H1 (cell line): ENCODE measurements around the gene CDK19. TPM values are rescaled to one million over a fixed set of nuclear protein-coding genes. Genes with fewer than 3 reads are reported as not detected.

Experiments
- CTCF ChIA-PET: fragments of 300-600 bp; sonication (Branson Sonifier 250); formaldehyde crosslinking; loops from one replicate; lab custom pipeline; 2021; ENCODE audit not compliant: partially characterized antibody; lab: Charles Lee
- POLR2A ChIA-PET: fragments of 300-600 bp; sonication (Branson Sonifier 250); formaldehyde crosslinking; loops from one replicate; lab custom pipeline; 2021; ENCODE audit warnings: inconsistent platforms; ENCODE audit not compliant: partially characterized antibody; lab: Charles Lee
- DNase-seq, 2 experiments: peaks; one replicate each; pipeline versions ENCODE4 v3.0.0 to v3.0.0-alpha.2; 2010 to 2022; ENCODE audit warnings: low spot score in 2 of 2, low read depth in 1 of 2, mixed read lengths in 1 of 2
- FAIRE-seq: peaks from 2 replicates; lab custom pipeline; 2011; peaks lifted over from hg19 to GRCh38; lab: Jason Lieb, UNC
- H2AFZ ChIP-seq: 2 replicates; pipeline ENCODE4 v1.8.1; 2012; ENCODE audit warnings: low read length, inconsistent platforms
- H2AK5ac ChIP-seq: 2 replicates; pipeline ENCODE4 v1.6.1; 2013; ENCODE audit warnings: low read depth, low read length
- H2BK120ac ChIP-seq: replicated peaks from 2 replicates; pipeline ENCODE3; 2013; ENCODE audit warnings: low read depth, low read length, inconsistent platforms
- H2BK12ac ChIP-seq: 2 replicates; pipeline ENCODE4 v1.6.1; 2013; ENCODE audit warnings: low read depth, low read length
- H2BK15ac ChIP-seq: 2 replicates; pipeline ENCODE4 v1.6.1; 2013; ENCODE audit warnings: low read length
- H2BK20ac ChIP-seq: 2 replicates; pipeline ENCODE4 v1.6.1; 2013; ENCODE audit warnings: low read length
- H2BK5ac ChIP-seq: 2 replicates; pipeline ENCODE4 v1.6.1; 2013; ENCODE audit warnings: low read depth, low read length
- H3K14ac ChIP-seq: 2 replicates; pipeline ENCODE4 v1.6.1; 2013; ENCODE audit warnings: inconsistent platforms; ENCODE audit not compliant: insufficient read length
- H3K18ac ChIP-seq: 2 replicates; pipeline ENCODE4 v1.6.1; 2013; ENCODE audit warnings: low read length; ENCODE audit errors: extremely low read depth
- H3K23ac ChIP-seq: 2 replicates; pipeline ENCODE4 v1.6.1; 2013; ENCODE audit warnings: inconsistent platforms; ENCODE audit not compliant: insufficient read length
- H3K23me2 ChIP-seq: 2 replicates; pipeline ENCODE4 v1.6.1; 2013; ENCODE audit warnings: low read depth, low read length
- H3K27ac ChIP-seq: 2 replicates; pipeline ENCODE4 v1.6.1; 2011; ENCODE audit warnings: low read depth, low read length, inconsistent platforms
- H3K27me3 ChIP-seq, 4 experiments: replicated peaks in 1 of 4; 1 replicate in 1 of 4; 2 replicates in 3 of 4; pipeline versions ENCODE4 v1.6.1 to v1.8.1; 2011 to 2013; ENCODE audit warnings: low read length in 3 of 4, mild to moderate bottlenecking in 3 of 4, inconsistent platforms in 2 of 4, mixed read lengths in 2 of 4, moderate library complexity in 1 of 4; ENCODE audit not compliant: control insufficient read depth in 3 of 4, insufficient read depth in 3 of 4; ENCODE audit errors: extremely low read depth in 1 of 4
- H3K36me3 ChIP-seq, 4 experiments: 2 replicates each; pipeline versions ENCODE4 v1.6.1 to v1.8.1; 2011 to 2013; ENCODE audit warnings: mild to moderate bottlenecking in 4 of 4, low read length in 3 of 4, moderate library complexity in 2 of 4, control low read depth in 1 of 4, inconsistent platforms in 1 of 4; ENCODE audit not compliant: insufficient read depth in 4 of 4, control insufficient read depth in 2 of 4
- H3K4ac ChIP-seq: replicated peaks from 2 replicates; pipeline ENCODE3; 2013; ENCODE audit warnings: low read length, low read depth, mixed read lengths, inconsistent platforms; ENCODE audit not compliant: insufficient read length
- H3K4me1 ChIP-seq, 4 experiments: replicated peaks in 1 of 4; 1 replicate in 1 of 4; 2 replicates in 3 of 4; pipeline versions ENCODE4 v1.6.1 to v1.8.1; 2011 to 2013; ENCODE audit warnings: low read length in 3 of 4, inconsistent platforms in 2 of 4, mixed read lengths in 1 of 4; ENCODE audit not compliant: insufficient read depth in 4 of 4, control insufficient read depth in 3 of 4
- H3K4me2 ChIP-seq, 2 experiments: 2 replicates each; pipeline versions ENCODE4 v1.6.1 to v1.8.1; 2011 to 2013; ENCODE audit warnings: low read depth in 2 of 2, low read length in 2 of 2, control low read depth in 1 of 2, inconsistent platforms in 1 of 2, mild to moderate bottlenecking in 1 of 2; ENCODE audit not compliant: insufficient read depth in 1 of 2
- H3K4me3 ChIP-seq, 4 experiments: fragments of 200-600, 300-600 bp in 1 of 4; sonication (generic), shearing (Covaris generic), sonication (Bioruptor Twin) in 1 of 4; 2 replicates each; pipeline versions ENCODE4 v1.5.1 to v1.8.1; 2011 to 2016; ENCODE audit warnings: low read length in 4 of 4, low read depth in 3 of 4, control low read depth in 2 of 4, inconsistent platforms in 2 of 4, mild to moderate bottlenecking in 2 of 4, mixed read lengths in 1 of 4, moderate library complexity in 1 of 4; ENCODE audit not compliant: insufficient read depth in 2 of 4; ENCODE audit errors: extremely low read depth in 1 of 4
- H3K56ac ChIP-seq: replicated peaks from 2 replicates; pipeline ENCODE3; 2013; ENCODE audit warnings: low read depth, mild to moderate bottlenecking, mixed read lengths, low read length, inconsistent platforms; ENCODE audit not compliant: insufficient read length
- H3K79me1 ChIP-seq: 2 replicates; pipeline ENCODE4 v1.6.1; 2013; ENCODE audit warnings: low read depth, low read length, control low read depth
- H3K79me2 ChIP-seq, 2 experiments: 2 replicates each; pipeline versions ENCODE4 v1.6.1 to v1.8.1; 2012 to 2013; ENCODE audit warnings: low read length in 2 of 2, mild to moderate bottlenecking in 2 of 2, inconsistent platforms in 1 of 2; ENCODE audit not compliant: insufficient read depth in 2 of 2, control insufficient read depth in 1 of 2
- H3K9ac ChIP-seq, 4 experiments: replicated peaks in 1 of 4; 1 replicate in 1 of 4; 2 replicates in 3 of 4; pipeline versions ENCODE4 v1.6.1 to v1.8.1; 2011 to 2013; ENCODE audit warnings: low read depth in 3 of 4, low read length in 3 of 4, control low read depth in 2 of 4, mild to moderate bottlenecking in 2 of 4, moderate library complexity in 2 of 4, inconsistent platforms in 1 of 4; ENCODE audit errors: extremely low read depth in 1 of 4
- H3K9me3 ChIP-seq, 2 experiments: 2 replicates each; pipeline versions ENCODE4 v1.6.1 to v1.8.1; 2012 to 2013; ENCODE audit warnings: mild to moderate bottlenecking in 2 of 2, moderate library complexity in 2 of 2, control low read depth in 1 of 2, inconsistent platforms in 1 of 2, low read depth in 1 of 2, low read length in 1 of 2, mixed read lengths in 1 of 2; ENCODE audit not compliant: insufficient read depth in 2 of 2
- H4K20me1 ChIP-seq, 2 experiments: replicated peaks in 1 of 2; 2 replicates each; pipeline versions ENCODE3 to v1.8.1; 2011 to 2013; ENCODE audit warnings: inconsistent platforms in 2 of 2, low read length in 2 of 2, mild to moderate bottlenecking in 1 of 2; ENCODE audit not compliant: insufficient read depth in 2 of 2, control insufficient read depth in 1 of 2
- H4K5ac ChIP-seq: 2 replicates; pipeline ENCODE4 v1.6.1; 2013; ENCODE audit warnings: low read length, low read depth, mixed read lengths, inconsistent platforms; ENCODE audit not compliant: insufficient read length
- H4K8ac ChIP-seq: 2 replicates; pipeline ENCODE4 v1.8.0; 2013; ENCODE audit warnings: mild to moderate bottlenecking, moderate library complexity, low read length, inconsistent platforms; ENCODE audit not compliant: insufficient read depth; ENCODE audit errors: extremely low read depth
- H4K91ac ChIP-seq: replicated peaks from 2 replicates; pipeline ENCODE3; 2013; ENCODE audit warnings: low read length, mixed read lengths, inconsistent platforms; ENCODE audit not compliant: insufficient read length
- CHD1 ChIP-seq: IDR thresholded peaks from 2 replicates; pipeline ENCODE4 v1.6.1; 2012; ENCODE audit warnings: low read depth, low read length, improper control_type of control experiment
- E2F6 ChIP-seq: IDR thresholded peaks from 2 replicates; pipeline ENCODE4 v1.6.1; 2012; ENCODE audit warnings: inconsistent platforms
- EGR1 ChIP-seq: IDR thresholded peaks from 2 replicates; pipeline ENCODE4 v1.6.1; 2011; ENCODE audit warnings: low read depth, low read length, borderline replicate concordance
- GTF2F1 ChIP-seq: IDR thresholded peaks from 2 replicates; pipeline ENCODE4 v1.6.1; 2012; ENCODE audit warnings: low read depth, low read length, improper control_type of control experiment, borderline replicate concordance
- MAFK ChIP-seq: IDR thresholded peaks from 2 replicates; pipeline ENCODE4 v1.6.1; 2012; ENCODE audit warnings: low read depth, mild to moderate bottlenecking, improper control_type of control experiment, low read length
- RFX5 ChIP-seq: IDR thresholded peaks from 2 replicates; pipeline ENCODE4 v1.6.1; 2011; ENCODE audit warnings: low read depth, low read length, improper control_type of control experiment, borderline replicate concordance
- SIN3A ChIP-seq, 2 experiments: IDR thresholded peaks in 1 of 2; conservative IDR thresholded peaks in 1 of 2; 2 replicates each; pipeline ENCODE4 v1.6.1; 2011 to 2012; ENCODE audit warnings: low read length in 2 of 2, improper control_type of control experiment in 1 of 2, low read depth in 1 of 2, mild to moderate bottlenecking in 1 of 2
- WGBS, 2 experiments: shearing (Covaris generic) in 1 of 2; methylation state at CpG; one replicate each; pipeline versions ENCODE4 v1.1.6 to v1.1.7; 2013 to 2015; ENCODE audit warnings: low lambda C conversion rate in 2 of 2, mixed read lengths in 2 of 2, inconsistent platforms in 1 of 2, low coverage in 1 of 2, missing lambda C conversion rate in 1 of 2; ENCODE audit not compliant: insufficient replicate concordance in 2 of 2, insufficient coverage in 1 of 2, insufficient read length in 1 of 2; ENCODE audit errors: extremely low coverage in 1 of 2, missing lambda C conversion rate in 1 of 2; 5-methylcytosine and 5-hydroxymethylcytosine counted together
- polyA plus RNA-seq, 7 experiments: library from polyadenylated mRNA; depleted of rRNA in 3 of 7; stranded (reverse) in 5 of 7; unstranded in 2 of 7; fragments of >200 nt in 5 of 7; fragments of 200-250 nt in 2 of 7; gene quantifications; 1 replicate in 5 of 7; 2 replicates in 1 of 7; 4 replicates in 1 of 7; pipeline versions ENCODE4 v1.2.1 to v1.2.3, GENCODE V29; 2011 to 2013; ENCODE audit warnings: missing spikeins in 2 of 7, mixed read lengths in 2 of 7
- total RNA-seq: library from RNA; stranded (reverse); fragmentation: NEBNext Ultra II Directional; extraction: Animal tissue kit (Norgen Biotek cat#: 25700); gene quantifications from 2 replicates; pipeline ENCODE4 v1.2.1, GENCODE V29; 2021

Gene CDK19
- total and polyA plus RNA-seq, 2 of the 8 experiments (the other 6 are each of a cell fraction or from before 2014, with no cell fraction given) = 4.9 to 12.6 TPM

GRCh38 chr6:110800196-110800838 lies 15.0 kb downstream of the CDK19 start:
- Histone ChIP-seq H2BK20ac (no peak overlapping the region), H3K23me2 (no peaks in the 10 kb centered on the region), H3K4ac (no peak overlapping the region), H3K23ac (no peak overlapping the region), H3K4me1 (no peaks in the 10 kb centered on the region), H2BK15ac (no peak overlapping the region), H3K4me2 (no peak overlapping the region), H3K79me1 (no peaks in the 10 kb centered on the region; the same call in 1 of the 2 replicates), H2AFZ (no peak overlapping the region), H2BK12ac (no peak overlapping the region), H2BK5ac (no peak overlapping the region), H3K14ac (no peak overlapping the region), H3K9me3 (peaks cover 0 to 2% of the 10 kb centered on the region in 2 experiments; a peak in 1 of 4 replicates), H3K27ac (no peak overlapping the region), H2BK120ac (no peak overlapping the region), H3K4me3 (no peak overlapping the region), H2AK5ac (no peak overlapping the region), H4K91ac (no peak overlapping the region), H3K18ac (no peak overlapping the region), H3K79me2 (peaks cover 0 to 61% of the 10 kb centered on the region in 2 experiments; a peak in 2 of 4 replicates), H4K5ac (no peak overlapping the region), H3K27me3 (no peaks in the 10 kb centered on the region), H4K8ac (no peak overlapping the region), H3K56ac (no peak overlapping the region), H3K36me3 (no peaks in the 10 kb centered on the region), H4K20me1 (no peaks in the 10 kb centered on the region), H3K9ac (no peak overlapping the region)
- DNase-seq = no peak
- POLR2A ChIA-PET = interaction anchor here (0.9 to 1.0 kb wide), 2 partner anchors 15 to 74 kb away, joined by 3 to 4 read pairs; partner anchors contain the start of genes AMD1 and CDK19
- no peak for FAIRE-seq
- 89% methylated on average over 5 of the region's 5 CpGs; no CpG with 5 or more reads in 1 of the 2 experiments for WGBS, 2 experiments
- CTCF ChIA-PET = interaction anchor here (0.6 to 1.1 kb wide), 3 partner anchors 9 to 34 kb away, joined by 3 to 4 read pairs (median 3); no protein-coding TSS in a partner anchor
- no peak for TF ChIP-seq E2F6
- no peak for TF ChIP-seq GTF2F1
- no peak for TF ChIP-seq MAFK
- TF ChIP-seq SIN3A (conservative IDR thresholded peaks at IDR 0.05 in 1 of 2, IDR thresholded peaks at IDR 0.05 in 1 of 2; ENCODE audit: low read depth in 1 of 2, low read length in 2 of 2) = no peak
- no peak for TF ChIP-seq CHD1
- TF ChIP-seq RFX5 = no peak
- no peak for TF ChIP-seq EGR1
